ENCODE measurements around the gene RFXANK. TPM values are rescaled to one million over a fixed set of nuclear protein-coding genes. Genes with fewer than 3 reads are reported as not detected.

Gene RFXANK
- total RNA-seq, 1 experiment from 2014 or later, result 81.8 TPM

DNA sequence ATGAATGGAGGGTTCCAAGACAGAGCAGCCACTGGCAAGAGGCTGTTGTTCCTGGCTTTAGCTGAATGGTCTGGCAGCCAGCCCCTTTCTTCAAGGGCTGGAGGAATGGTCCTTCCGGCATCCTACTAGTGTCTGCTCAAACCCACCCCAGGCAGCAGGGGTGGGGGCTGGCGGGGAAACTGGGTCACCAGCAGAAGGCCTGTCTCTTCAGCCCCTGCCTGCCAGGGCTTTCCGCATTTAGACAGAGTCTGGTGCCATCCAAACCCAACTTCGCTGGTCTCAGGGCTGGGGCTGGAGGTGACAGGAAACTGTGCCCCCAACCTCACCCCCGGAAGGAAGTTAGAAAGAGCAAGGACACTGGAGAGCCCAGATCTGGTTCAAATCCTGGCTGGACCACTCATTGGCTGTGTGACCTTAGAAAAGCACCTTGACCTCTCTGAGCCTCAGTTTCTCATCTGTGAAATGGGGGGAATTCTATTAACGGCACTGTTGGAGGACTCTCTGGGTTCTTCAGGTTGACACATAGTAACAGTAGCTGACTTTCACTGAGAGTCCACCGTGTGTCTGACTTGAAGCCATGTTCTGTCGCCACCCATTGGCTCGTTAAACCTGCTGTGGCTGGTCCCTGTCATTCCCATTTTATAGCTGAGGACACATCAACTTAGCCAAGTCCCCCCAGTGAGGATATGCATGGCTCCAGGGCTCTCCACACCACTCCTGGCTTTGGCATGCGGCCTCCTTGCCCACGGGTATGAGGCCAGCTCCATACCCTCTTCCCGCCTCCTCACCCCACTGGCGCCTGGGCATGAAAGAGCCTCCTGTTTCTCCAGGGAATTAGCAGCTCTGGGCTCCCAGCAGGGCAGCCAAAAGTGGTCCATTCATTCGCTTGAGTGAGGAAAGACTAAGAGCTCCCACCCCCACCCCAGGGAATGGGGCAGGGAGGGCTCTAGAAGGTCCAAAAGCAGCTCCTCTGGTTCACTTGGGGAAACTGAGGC is 13.7 kb downstream of the RFXANK start:
- Histone ChIP-seq H3K23ac (ENCODE audit: insufficient read length, low read depth, low read length) (no peak overlapping the region), H2BK5ac (ENCODE audit: insufficient read length, low read length) (no peak overlapping the region), H3K9me3 (ENCODE audit: control insufficient read depth, low read depth, low read length) (no peaks in the 10 kb centered on the region), H2BK20ac (ENCODE audit: low read depth, low read length, poor library complexity, severe bottlenecking) (no peak overlapping the region), H3K18ac (ENCODE audit: insufficient read length, low read depth, low read length) (no peak overlapping the region), H4K5ac (ENCODE audit: insufficient read length, low read depth, low read length) (no peak overlapping the region), H3K23me2 (ENCODE audit: insufficient read length, low read depth, low read length, poor library complexity, severe bottlenecking) (peaks cover 7% of the 10 kb centered on the region), H4K20me1 (ENCODE audit: control insufficient read depth, insufficient read depth, insufficient read length) (no peaks in the 10 kb centered on the region), H2BK15ac (ENCODE audit: low read depth, low read length) (no peak overlapping the region), H2AK5ac (ENCODE audit: insufficient read length, low read length) (no peak overlapping the region), H3K4ac (ENCODE audit: low read depth, low read length) (no peak overlapping the region), H3K4me2 (ENCODE audit: insufficient read depth, insufficient read length, low read length) (no peak overlapping the region), H4K91ac (ENCODE audit: insufficient read length, low read depth, low read length) (no peak overlapping the region), H3K14ac (ENCODE audit: insufficient read depth, low read length) (no peak overlapping the region), H3K79me1 (ENCODE audit: insufficient read depth, low read depth, low read length, poor library complexity, severe bottlenecking) (no peaks in the 10 kb centered on the region), H3K56ac (ENCODE audit: insufficient read length, low read depth, low read length) (no peak overlapping the region), H3K27me3 (ENCODE audit: insufficient read depth, low read length) (peaks cover 25% of the 10 kb centered on the region; the same call in 1 of the 2 replicates), H2AFZ (ENCODE audit: low read length) (no peak overlapping the region), H3K9ac (ENCODE audit: extremely low read depth, insufficient read length, low read length) (no peak overlapping the region), H2BK120ac (ENCODE audit: low read depth, low read length, poor library complexity, severe bottlenecking) (no peak overlapping the region), H3K27ac (ENCODE audit: insufficient read length, low read depth, low read length) (no peak overlapping the region), H2BK12ac (ENCODE audit: insufficient read length, low read depth, low read length) (no peak overlapping the region), H3K4me1 (ENCODE audit: insufficient read depth, low read length) (no peaks in the 10 kb centered on the region), H3T11ph (ENCODE audit: low read length) (no peak overlapping the region), H4K8ac (replicated peaks; ENCODE audit: insufficient read length, low read depth, low read length) (no peak overlapping the region), H3K79me2 (ENCODE audit: insufficient read depth, low read length) (no peaks in the 10 kb centered on the region)
- Mint-ChIP-seq H3K27ac (no peak overlapping the region), H3K36me3 (ENCODE audit: insufficient read depth in 1 of 3, low read depth in 3 of 3) (peaks cover 0 to 15% (median 10%) of the 10 kb centered on the region in 3 experiments; a peak in 6 of 7 replicates), H3K4me3 (no peak overlapping the region), H3K4me1 (peaks cover 14 to 25% of the 10 kb centered on the region in 2 experiments), H3K9me3 (peaks cover 0 to 9% of the 10 kb centered on the region in 2 experiments; a peak in 3 of 5 replicates), H3K27me3 (ENCODE audit: low read depth) (peaks cover 77% of the 10 kb centered on the region)
- TF ChIP-seq, protein P1, sequence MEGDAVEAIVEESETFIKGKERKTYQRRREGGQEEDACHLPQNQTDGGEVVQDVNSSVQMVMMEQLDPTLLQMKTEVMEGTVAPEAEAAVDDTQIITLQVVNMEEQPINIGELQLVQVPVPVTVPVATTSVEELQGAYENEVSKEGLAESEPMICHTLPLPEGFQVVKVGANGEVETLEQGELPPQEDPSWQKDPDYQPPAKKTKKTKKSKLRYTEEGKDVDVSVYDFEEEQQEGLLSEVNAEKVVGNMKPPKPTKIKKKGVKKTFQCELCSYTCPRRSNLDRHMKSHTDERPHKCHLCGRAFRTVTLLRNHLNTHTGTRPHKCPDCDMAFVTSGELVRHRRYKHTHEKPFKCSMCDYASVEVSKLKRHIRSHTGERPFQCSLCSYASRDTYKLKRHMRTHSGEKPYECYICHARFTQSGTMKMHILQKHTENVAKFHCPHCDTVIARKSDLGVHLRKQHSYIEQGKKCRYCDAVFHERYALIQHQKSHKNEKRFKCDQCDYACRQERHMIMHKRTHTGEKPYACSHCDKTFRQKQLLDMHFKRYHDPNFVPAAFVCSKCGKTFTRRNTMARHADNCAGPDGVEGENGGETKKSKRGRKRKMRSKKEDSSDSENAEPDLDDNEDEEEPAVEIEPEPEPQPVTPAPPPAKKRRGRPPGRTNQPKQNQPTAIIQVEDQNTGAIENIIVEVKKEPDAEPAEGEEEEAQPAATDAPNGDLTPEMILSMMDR (conservative IDR thresholded peaks at IDR 0.05), result no peak
- no CpG with 5 or more reads among the region's 14 CpGs for WGBS (ENCODE audit: extremely low coverage, insufficient read length, low lambda C conversion rate)
- no peak for DNase-seq
